Measurements from ENCODE around the gene STK38.

GRCh38 chr6:36445621-36446020 is 101.7 kb downstream of the STK38 start:
- no peak for TF ChIP-seq RAD21 (IDR thresholded peaks at IDR 0.05 in 1 of 2, conservative IDR thresholded peaks at IDR 0.05 in 1 of 2; ENCODE audit: low read depth in 2 of 2, low read length in 2 of 2)
- no peak for TF ChIP-seq EP300 (IDR thresholded peaks at IDR 0.05; ENCODE audit: borderline replicate concordance in 1 of 2, low read depth in 2 of 2, low read length in 2 of 2)
- TF ChIP-seq RFX5 (IDR thresholded peaks at IDR 0.05; ENCODE audit: borderline replicate concordance, low read depth, low read length) = no peak
- TF ChIP-seq, protein P1, sequence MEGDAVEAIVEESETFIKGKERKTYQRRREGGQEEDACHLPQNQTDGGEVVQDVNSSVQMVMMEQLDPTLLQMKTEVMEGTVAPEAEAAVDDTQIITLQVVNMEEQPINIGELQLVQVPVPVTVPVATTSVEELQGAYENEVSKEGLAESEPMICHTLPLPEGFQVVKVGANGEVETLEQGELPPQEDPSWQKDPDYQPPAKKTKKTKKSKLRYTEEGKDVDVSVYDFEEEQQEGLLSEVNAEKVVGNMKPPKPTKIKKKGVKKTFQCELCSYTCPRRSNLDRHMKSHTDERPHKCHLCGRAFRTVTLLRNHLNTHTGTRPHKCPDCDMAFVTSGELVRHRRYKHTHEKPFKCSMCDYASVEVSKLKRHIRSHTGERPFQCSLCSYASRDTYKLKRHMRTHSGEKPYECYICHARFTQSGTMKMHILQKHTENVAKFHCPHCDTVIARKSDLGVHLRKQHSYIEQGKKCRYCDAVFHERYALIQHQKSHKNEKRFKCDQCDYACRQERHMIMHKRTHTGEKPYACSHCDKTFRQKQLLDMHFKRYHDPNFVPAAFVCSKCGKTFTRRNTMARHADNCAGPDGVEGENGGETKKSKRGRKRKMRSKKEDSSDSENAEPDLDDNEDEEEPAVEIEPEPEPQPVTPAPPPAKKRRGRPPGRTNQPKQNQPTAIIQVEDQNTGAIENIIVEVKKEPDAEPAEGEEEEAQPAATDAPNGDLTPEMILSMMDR (IDR thresholded peaks at IDR 0.05; ENCODE audit: control extremely low read depth in 1 of 3, insufficient read depth in 1 of 3, low read depth in 1 of 3, low read length in 3 of 3) = no peak
- TF ChIP-seq JUND (IDR thresholded peaks at IDR 0.05; ENCODE audit: low read length) = no peak
- TF ChIP-seq BACH1 (IDR thresholded peaks at IDR 0.05; ENCODE audit: low read length) = no peak
- TF ChIP-seq TAF1 (IDR thresholded peaks at IDR 0.05; ENCODE audit: low read depth, low read length) = no peak
- no peak for TF ChIP-seq TCF12 (IDR thresholded peaks at IDR 0.05; ENCODE audit: low read depth, low read length)
- TF ChIP-seq GTF2F1 (IDR thresholded peaks at IDR 0.05; ENCODE audit: borderline replicate concordance, low read depth, low read length) = no peak

Measured in H1 (cell line).